HG03039 (cell line): ENCODE results near the gene PARP9.
"Not testable (repeated sequence)": the region's sequence is repeated elsewhere in the genome, so short reads cannot be mapped to it uniquely, and the experiment has no call there.

Experiments used
- ATAC-seq: cut with Tn5 transposase; IDR thresholded peaks from one replicate; pipeline ENCODE4 v1.9.1; 2021; ENCODE audit warnings: mild to moderate bottlenecking, moderate library complexity; ENCODE audit not compliant: unreplicated experiment

PARP9 gene

GRCh38 chr3:122576174-122576940 is 12.3 kb upstream of the PARP9 start:
- peak; percentile 80 for ATAC-seq

GRCh38 chr3:122572940-122573412 is 8.9 kb upstream of the PARP9 start:
- ATAC-seq: no peak

GRCh38 chr3:122568755-122569154 is 4.7 kb upstream of the PARP9 start:
- no peak for ATAC-seq

GRCh38 chr3:122568131-122568530 is 4.0 kb upstream of the PARP9 start:
- not testable (repeated sequence) for ATAC-seq

DNA sequence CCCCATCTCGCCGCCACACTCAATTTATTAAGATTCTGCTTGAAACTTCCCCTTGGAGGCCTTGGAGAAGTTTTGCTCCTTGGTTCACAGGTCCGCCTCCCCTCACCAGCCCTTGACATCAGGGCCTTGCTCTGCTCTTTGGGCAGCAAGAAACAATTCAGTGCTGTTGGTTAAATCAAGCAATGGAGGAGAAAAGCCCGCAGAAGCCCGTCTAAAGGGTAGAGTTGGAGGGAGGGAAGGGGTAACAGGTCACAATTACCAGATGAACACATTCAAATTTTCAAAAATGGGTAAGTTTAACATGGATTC is 429 bp downstream of the PARP9 start:
- ATAC-seq: no peak

- no peak for ATAC-seq
Measured at GRCh38 chr3:122562923-122563716, 980 bp downstream of the PARP9 start.

- ATAC-seq: no peak
Measured at GRCh38 chr3:122560680-122561079, 3.4 kb downstream of the PARP9 start.

DNA sequence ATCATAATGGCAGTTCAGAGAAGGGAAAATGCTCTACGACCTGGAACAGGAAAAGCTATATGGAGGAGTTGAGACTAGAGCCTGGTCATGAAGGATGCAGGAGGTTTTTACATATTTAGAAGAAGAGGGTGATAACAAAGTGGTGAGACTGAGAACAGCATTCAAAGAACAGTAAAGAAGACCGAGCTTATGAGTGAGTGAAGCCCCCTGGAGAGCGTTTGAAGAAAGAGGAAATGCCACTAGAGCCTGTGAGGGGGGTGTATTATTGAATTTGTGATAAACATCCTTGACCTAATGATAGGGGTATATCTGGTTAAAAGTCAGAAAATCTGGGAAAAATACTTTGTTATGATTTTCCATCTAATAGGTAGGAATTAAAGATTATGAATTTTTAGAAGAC is 4.2 kb downstream of the PARP9 start:
- no peak for ATAC-seq

DNA sequence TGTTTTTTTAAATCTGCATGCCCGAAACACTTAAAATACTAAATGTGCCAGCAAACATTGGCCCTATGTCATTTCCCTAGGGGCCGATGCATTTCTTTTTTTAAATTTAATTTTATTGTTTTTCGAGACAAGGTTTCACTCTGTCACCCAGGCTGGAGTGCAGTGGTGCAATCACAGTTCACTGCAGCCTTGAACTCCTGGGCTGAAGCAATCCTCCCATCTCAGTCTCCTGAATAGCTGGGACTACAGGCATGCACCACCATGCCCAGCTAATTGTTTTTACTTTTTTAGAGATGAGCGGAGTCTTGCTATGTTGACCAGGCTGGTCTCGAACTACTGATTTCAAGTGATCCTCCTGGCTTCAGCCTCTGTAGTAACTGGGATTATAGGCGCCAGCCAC is 5.5 kb downstream of the PARP9 start:
- ATAC-seq: no peak

- no peak for ATAC-seq
Measured at GRCh38 chr3:122557356-122557755, 6.7 kb downstream of the PARP9 start.

DNA sequence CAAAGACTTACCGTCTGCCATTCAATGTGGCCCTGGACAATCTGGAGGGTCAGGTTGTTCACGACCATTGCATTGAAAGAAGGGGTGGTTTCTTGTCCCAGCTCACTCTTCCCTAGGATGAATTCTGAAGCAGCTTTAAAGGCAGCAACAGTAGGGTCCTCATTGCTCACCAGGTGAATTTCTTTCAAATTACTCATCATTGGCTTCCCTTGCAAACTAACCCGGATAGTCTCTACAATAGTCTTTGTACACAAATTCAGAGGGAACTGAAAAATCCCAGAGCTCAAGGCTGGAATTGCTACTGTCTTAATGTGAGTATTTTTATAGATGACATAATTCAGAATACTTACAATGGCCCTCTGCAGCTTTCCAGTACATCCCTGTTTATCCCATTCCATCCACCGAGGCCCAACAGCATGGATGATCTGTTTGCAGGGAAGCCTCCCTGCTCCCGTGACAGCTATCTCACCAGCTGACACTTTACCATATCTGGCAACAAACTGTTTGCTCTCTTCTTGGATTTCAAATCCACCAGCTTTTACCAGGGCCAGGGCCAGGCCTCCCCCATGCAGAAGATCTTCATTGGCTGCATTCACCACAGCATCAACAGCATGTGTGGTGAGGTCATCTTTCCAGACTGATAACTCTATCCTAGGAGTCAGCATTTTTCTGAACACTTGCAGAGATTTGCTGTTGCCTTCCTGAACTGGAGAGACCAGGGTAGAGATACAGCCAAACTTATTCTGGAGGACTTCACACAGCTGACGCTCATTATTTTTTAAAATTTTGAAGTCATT is 8.6 kb downstream of the PARP9 start:
- no peak for ATAC-seq

GRCh38 chr3:122553171-122553570 is 10.9 kb downstream of the PARP9 start:
- no peak for ATAC-seq

DNA sequence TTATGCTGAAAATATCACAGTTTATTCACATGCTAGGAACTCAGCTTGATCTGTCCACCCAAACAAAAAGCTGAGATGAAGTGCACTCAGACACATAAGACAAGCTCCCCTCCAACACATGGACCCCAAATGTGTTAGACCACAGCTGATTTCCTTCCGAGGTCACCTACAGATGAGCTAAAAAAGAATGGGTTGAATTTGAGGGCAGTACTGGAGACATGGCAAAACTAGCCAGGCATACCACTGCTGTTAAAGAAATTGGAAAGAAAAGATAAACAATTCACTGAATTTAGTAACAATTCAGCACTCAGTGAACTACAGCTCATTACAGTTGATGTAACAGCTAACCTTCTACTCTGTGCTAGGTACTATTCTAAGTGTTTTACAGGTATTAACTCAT is 15.5 kb downstream of the PARP9 start:
- ATAC-seq: no peak

DNA sequence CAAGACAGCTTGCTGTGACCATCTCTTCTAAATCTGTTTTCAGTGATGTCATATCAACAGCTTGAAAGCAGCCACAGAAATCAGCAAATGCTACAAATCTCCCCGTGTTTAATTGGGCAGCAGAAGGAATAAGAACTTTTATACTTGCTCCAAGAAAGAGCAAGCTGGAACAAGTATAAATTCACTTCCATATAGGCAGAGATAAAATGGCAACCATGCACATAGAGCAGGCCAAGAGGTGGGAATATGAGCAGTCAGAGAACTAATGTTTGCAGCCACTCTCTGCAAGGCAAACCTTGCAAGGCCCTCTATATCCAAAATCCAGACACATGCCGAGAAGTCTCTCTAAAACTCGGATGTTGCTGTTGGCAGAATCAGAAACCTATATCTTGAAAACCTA is 16.0 kb downstream of the PARP9 start:
- no peak for ATAC-seq

GRCh38 chr3:122546151-122546550 is 17.9 kb downstream of the PARP9 start:
- no peak for ATAC-seq

DNA sequence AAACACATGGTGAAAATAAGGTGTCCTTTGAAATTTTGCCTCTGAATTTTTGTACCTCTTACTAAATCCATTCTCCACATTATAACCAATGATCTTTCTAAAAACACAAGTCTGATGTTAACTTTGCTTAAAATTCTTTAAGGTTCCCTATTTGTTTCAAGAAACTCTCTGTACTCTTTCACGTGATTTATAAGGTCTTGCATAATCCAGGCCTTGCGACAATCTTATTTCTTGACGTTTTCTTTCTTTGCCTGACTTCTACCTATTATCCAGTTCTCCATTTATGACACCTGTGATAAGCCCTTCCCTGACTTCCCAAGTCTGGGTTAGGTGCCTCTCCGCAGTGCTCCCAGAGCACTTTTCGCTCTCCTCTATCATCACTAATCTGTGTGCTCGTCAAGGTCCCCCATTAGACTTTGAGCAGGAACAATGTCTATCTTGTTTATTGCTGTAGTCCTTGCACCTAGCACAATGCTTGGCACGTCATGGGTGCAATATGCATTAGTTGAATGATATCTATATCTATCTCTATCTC is 25.1 kb downstream of the PARP9 start:
- no peak for ATAC-seq

DNA sequence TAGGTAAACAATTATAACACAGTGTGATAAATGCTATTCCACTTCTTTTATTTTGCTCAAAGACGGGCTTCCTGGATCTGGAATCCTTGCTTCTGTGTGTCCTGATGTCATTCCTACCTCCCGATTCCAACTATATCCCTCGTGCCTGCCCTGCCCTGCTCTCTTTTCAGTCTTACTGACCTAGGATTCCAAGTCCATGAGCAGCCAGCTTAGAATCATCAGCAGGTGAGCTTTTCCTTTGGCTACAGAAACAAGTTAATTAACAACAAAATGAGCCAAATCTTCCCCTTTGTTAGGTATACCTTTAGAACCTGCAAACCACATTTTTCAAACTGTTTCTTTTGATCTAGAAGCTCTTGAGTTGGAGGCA is 27.5 kb downstream of the PARP9 start:
- ATAC-seq: no peak

- ATAC-seq: no peak
Measured at GRCh38 chr3:122535964-122536631, 28.0 kb downstream of the PARP9 start.

GRCh38 chr3:122533931-122534334 is 30.2 kb downstream of the PARP9 start:
- peak; percentile 99 for ATAC-seq

DNA sequence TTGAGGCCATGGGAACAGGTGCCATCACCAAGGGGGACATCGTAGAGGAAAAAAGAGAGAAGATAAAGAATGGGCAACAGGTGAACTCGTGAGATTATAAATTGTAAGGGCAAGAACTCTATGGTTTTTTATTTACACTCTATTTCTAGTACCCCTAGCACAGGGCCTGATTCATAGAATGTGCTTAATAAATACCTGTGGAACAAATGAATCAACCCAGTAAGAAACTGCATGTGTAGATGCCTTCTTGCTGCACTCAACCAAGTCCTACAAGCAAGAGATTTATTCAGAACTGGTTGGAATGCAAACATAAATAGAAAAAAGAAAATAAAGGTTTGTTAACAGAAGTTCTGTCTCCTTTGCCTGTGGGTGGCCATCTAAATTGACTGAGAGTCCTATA is 30.6 kb downstream of the PARP9 start:
- no peak for ATAC-seq

DNA sequence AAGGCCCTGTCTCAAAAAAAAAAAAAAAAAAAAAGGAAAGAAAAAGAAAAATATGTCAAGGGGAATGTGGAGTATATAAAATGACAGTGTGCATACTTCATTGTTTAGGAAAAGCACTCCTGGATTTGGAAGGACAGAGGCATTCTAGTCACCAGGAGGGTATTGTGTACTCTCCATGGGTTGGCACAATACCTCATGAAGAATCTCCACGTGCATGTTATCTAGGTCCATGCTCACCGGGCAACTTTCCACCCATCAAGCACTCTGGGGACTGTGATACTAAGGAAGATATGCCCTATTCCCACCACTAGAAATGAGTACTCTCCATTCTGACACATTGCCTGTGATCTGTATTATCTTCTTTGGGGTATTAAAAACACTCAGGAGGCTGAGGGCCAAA is 33.9 kb downstream of the PARP9 start:
- no peak for ATAC-seq
